Central memory CD4-positive, alpha-beta T cell (primary cell): Measurements from ENCODE around the gene GNAQ.
"Not testable (repeated sequence)": the region's sequence is repeated elsewhere in the genome, so short reads cannot be mapped to it uniquely, and the experiment has no call there.

Experiments used
- DNase-seq: peaks from one replicate; pipeline ENCODE4 v3.0.0; 2022

The GNAQ gene

DNA sequence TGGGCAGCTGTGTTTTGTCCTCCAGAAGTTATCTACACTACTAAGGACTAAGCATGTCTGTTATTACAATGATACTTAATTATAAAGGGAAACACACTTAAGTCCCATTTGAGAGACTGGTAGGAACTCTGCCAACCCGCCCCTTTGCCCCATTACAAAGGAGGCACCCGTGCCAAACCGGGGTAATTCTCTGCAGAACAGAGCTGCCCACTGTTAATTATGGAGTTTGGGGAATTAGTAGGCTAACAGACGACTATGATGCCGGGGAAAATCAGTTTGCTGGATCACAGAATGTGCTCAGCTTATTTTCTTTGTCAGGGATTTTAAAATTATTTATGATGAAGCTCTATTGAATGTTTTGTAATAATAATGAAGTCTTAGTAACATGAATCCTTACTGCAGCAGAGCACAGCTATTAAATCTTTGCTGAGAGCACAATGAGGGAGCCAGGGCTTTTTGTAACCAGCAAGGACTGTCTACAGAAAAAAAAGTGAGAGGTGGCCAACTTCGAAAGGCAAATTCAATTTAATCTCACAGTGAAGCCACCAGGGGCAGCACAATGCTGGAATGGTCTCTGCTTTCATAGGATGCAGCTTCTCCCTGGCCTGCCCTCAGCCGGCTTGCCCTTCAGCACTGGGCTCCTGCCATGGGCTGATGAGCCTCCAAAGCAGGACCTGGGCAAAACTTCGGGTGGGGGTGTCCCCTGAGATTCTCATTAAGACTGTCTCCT, 134.5 kb downstream of the GNAQ start:
- no peak for DNase-seq

- DNase-seq = no peak
Measured at GRCh38 chr9:77896269-77896937, 135.2 kb downstream of the GNAQ start.

GRCh38 chr9:77893706-77894105, 137.9 kb downstream of the GNAQ start:
- DNase-seq = no peak

- DNase-seq = no peak
Measured at GRCh38 chr9:77892955-77893514, 138.6 kb downstream of the GNAQ start.

DNA sequence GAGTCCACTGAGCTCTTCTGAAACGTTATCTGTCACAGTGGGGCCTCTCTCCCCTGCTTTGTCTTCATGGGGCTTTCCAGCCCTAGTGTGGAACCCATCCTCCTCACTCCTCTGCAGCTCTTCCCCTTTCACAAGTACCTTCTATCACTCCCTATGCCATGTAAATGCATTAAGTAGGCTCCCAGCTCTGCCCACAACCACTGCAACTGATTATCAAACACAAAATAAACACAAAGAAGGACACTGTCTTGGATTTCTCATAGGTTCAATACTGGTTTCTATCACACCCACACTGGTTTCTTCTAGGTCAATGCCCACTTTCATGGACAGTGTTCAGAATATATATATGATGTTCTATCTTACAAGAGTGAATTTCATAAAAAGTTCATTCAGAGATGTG, 139.4 kb downstream of the GNAQ start:
- DNase-seq = no peak

DNA sequence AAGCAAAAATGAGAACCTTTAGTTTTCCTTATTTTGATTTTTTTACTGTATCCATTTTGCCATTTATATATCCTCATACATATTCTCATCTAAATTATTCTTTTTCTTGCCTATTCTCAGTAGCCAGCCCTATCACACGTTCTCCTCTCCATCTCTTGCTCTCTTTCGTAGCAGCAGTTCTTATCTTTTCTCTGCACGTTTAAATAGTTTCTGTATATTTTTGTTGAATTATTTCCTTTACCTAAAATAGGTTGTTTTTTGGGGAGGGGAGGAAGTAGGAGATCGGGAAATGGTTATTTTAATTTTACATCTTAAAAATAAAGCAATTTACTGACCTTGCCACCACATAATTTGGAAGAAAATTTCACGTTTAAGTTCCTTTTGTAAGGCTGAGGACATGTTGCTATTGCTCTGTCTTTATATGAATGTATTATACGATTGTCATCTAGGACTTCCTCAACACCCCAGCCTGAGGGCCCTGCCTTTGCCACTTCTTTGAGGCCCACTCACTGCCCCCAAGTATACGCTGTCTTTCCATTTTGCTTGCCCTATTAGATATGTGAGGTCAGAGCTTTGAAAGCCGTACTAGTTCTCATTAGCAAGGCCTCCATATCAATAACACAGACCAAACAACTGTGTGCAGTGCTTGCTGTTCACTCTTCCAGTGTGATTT, 140.3 kb downstream of the GNAQ start:
- no peak for DNase-seq

GRCh38 chr9:77887662-77888061, 143.9 kb downstream of the GNAQ start:
- no peak for DNase-seq

DNA sequence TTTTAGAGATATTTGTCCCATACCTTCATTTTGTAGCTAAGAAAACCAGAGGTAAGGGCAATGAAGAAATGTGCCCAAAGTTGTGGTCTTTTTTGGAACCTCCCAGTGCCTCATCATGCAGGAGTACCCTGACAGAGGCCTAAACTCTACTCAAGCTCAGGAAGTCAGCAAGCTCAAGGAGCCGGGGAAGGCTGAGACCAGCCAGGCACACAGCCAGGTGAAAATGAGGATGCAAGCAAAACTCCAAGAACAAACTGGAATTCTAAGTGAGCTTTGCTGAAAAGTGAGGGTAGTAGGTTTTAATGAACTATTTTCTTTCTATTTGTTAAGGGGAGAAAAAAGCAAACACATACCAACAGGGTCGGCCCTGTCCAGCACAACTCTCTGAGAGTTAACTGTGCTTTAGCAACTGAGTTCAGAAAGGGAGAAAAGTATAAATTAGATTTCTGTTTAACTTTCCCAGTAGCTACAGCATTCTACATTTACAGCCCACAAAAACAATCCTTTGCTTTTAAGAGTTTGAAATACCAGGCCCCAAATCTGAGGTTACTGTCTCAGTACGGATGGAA, 146.4 kb downstream of the GNAQ start:
- DNase-seq = no peak

DNA sequence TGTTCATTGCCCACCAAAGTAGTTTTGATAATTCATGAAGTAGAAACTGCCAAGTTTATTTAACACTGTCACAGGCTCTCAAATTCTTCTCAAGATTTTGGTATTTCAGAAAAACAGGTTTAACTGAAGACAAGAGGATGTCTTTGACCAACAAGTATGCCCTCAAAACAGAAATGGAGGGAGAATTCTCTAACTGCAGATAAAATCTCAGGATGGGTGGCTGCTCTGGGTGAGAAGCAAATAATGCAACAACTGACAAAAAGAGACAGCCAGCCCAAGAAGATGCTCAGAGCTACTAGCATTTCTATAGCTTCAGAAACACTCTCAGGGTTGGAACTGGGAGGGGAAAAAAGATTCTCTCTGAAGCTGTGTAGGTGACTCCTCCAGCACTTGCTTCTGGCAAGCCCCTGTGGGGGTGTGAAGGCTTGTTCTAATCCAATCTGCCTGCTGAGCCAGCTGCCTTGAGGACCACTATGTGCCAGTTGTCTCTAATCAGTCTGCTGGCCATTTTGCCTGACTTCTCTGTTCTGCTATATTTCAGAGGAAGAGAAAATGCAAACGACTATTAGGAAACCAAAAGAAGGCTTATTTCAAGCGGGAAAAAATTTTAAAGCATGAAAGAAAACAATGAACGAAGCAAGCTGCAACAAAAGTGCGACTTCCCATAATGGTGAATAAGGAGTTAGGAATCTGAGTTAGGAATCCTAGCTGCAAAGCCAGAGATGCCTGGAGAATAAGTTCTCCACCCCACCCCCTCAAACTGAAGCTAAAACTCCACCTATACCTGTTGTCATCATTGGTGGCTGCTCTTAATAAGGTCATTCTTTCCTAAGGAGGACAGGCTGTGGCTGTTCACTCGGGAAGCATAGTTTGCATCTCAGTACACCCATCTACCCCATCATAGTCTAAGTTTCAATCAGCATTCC, 147.5 kb downstream of the GNAQ start:
- no peak for DNase-seq

GRCh38 chr9:77883133-77883532, 148.5 kb downstream of the GNAQ start:
- DNase-seq = no peak

GRCh38 chr9:77882294-77882693, 149.3 kb downstream of the GNAQ start:
- DNase-seq = no peak

- not testable (repeated sequence) for DNase-seq
Measured at GRCh38 chr9:77881634-77882033, 150.0 kb downstream of the GNAQ start.

DNA sequence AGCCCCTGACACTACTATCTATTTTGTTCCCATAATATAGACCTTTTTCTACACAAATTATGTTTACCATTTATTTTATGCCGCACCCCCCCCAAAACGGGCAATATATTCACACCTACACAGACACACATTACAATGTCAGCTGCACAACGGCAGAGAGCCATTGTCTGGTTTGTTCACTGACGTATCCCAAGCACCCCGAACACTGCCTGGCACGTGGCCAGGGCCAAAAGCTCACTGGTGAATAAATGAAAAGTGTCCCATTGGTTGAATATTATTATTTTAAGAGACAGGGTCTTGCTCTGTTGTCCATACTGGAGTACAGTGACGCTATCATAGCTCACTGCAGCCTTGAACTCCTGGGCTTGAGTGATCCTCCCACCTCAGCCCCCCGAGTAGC, 150.5 kb downstream of the GNAQ start:
- DNase-seq = no peak

- DNase-seq = no peak
Measured at GRCh38 chr9:77879437-77879943, 152.1 kb downstream of the GNAQ start.

DNA sequence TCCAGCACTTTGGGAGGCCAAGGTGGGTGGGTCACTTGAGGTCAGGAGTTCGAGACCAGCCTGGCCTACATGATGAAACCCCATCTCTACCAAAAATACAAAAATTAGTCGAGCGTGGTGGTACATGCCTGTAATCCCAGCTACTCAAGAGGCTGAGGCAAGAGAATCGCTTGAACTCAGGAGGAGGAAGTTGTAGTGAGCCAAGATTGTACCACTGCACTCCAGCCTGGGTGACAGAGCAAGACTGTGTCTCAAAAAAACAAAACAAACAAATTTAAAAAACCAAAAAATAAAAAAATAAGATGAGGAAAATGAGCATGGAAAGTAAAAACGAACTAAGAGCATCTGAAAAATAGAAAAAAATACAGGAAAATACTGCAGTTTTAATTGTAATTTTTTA, 152.8 kb downstream of the GNAQ start:
- not testable (repeated sequence) for DNase-seq

GRCh38 chr9:77877976-77878375, 153.6 kb downstream of the GNAQ start:
- DNase-seq = no peak

- no peak for DNase-seq
Measured at GRCh38 chr9:77876590-77876989, 155.0 kb downstream of the GNAQ start.

DNA sequence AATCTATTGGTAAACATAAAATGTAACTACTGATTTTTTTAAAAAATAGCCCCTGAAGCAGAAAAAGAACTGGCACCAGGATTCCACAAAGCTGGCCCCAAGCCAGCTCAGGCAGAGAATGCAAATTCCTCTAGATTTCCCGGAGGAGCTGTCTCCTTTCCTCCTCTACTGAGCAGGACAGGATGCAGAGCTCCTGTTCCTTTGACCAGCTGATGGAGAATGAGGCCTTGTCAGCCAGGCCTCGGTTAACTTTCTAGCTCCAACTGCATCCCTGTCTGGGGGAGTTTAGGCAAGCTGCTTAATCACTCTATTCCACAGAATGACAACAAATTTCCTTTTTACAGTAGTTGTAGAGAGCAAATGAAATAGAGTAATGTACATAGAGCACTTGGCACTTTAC, 155.5 kb downstream of the GNAQ start:
- no peak for DNase-seq

- DNase-seq = no peak
Measured at GRCh38 chr9:77872863-77873262, 158.7 kb downstream of the GNAQ start.

DNA sequence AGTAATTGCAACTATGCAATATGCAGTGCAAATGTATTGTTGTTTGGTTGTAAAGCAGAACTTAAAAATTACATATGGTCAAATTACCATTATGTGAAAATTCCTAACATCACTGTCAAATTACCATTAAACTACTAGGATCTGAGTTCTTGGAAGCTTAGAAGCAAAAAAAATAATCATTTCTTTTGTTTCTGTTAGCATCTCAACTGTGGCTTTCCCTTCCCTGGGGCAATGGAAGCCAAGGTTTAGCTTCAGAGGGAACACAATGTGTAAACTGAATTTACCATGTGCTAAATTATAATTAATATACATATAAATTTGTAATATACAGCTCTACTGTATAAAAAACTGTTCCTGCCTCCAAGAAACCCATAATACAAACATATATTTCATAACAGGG, 159.4 kb downstream of the GNAQ start:
- DNase-seq = no peak

GRCh38 chr9:77871483-77871882, 160.1 kb downstream of the GNAQ start:
- no peak for DNase-seq

- no peak for DNase-seq
Measured at GRCh38 chr9:77866878-77867277, 164.7 kb downstream of the GNAQ start.
